HG03571 (cell line): Measurements from ENCODE around the gene PLXNA4.

Experiments
- ATAC-seq: cut with Tn5 transposase; IDR thresholded peaks from one replicate; pipeline ENCODE4 v1.9.1; 2021; ENCODE audit not compliant: unreplicated experiment

PLXNA4 gene

DNA sequence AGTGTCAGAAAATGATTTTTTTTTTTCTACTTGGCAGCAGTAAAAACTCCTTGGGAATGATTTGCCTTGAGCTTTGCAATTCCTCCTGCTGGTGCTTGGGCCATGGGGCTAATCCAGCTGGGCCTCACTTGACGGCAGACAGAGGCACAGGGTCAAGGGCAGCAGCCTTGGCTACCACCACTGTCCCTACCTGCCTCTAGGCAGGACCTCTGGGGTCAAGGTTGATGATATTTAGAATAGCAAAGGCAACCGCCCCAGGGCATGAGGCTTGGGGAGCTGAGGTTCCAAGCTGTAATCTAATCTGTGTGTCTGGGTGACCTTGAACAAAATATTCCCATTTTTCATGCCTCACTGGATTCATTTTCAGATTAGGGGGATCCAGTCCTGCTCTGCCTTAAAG, 327.4 kb downstream of the PLXNA4 start:
- no peak for ATAC-seq

DNA sequence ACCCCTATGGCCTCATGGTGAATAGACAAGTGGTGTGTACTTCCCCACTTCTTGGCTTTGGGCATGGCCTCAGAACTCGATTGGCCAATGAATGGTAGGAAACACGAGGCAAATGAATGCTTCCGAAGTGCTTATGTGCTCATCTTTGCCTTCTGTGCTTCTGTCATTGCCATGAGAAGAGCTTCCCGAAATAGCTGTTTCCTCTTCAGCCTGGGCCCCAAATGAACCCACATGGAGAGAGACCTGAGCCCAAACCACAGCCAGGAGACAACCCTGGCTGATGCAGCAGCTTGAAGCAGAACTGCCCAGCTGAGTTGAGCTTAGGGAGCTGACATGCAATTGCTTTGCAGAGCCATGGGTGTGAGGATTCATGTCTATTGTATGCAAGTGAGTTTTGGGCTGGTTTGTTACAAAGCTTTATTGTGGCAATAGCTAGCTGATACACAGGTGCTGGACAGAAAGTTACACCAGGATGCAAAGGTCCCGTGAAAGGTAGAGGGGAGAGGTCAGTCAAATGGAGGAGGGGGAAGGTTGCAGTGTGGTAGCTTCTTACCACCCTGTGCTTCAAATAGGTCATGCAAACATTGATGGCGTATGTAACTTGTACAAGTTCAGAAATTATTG, 328.2 kb downstream of the PLXNA4 start:
- ATAC-seq = no peak

- ATAC-seq = no peak
These were observed 329.7 kb downstream of the PLXNA4 start for GRCh38 chr7:132246591-132246990.

DNA sequence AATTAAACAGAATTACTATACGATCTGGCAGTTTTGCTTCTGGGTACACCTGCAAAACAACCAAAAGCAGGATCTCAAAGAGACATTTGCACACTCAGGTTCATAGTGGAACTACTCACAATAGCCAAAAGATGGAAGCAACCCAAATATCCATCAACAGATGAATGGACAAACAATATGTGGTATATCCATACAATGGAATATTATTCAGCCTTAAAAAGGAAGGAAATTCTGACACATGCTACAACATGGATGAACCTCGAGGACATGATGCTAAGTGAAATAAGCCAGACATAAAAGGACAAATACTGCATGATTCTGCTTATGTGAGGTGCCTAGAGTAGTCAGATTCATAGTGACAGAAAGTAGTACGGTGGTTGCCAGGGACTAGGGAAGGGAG, 330.7 kb downstream of the PLXNA4 start:
- ATAC-seq = no peak

- no peak for ATAC-seq
These were observed 331.3 kb downstream of the PLXNA4 start for GRCh38 chr7:132244903-132245480.

GRCh38 chr7:132243463-132243862, 332.8 kb downstream of the PLXNA4 start:
- ATAC-seq = no peak

GRCh38 chr7:132243051-132243450, 333.2 kb downstream of the PLXNA4 start:
- ATAC-seq = no peak

GRCh38 chr7:132242192-132242812, 334.0 kb downstream of the PLXNA4 start:
- ATAC-seq = no peak

DNA sequence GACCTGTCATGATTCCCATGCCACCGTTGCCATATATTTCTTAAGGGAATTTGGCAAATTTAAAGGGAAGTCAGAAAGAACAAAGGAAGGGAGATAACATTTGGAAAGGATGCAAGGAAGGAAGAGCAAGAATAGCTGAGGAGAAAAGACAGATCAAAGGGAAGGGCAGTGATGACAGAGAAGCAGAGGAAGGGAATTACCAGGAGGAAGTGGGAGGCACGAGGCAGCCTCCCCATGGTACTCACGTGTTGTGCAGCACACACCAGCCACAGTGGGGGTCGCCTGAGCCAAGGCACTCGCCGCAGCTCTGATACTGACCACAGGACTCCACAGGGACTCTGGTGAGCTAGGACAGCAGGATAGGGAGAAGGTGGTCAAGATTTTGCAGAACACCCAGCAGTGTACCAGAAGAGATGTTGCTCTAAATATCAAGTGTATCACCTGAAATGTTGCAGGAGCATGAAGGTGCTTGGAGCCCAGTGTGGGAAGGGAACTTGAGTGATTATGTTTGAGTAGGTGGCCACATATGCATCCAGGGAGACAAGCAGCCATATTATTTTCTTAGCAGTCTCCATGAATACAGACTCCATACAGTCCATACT, 335.3 kb downstream of the PLXNA4 start:
- ATAC-seq = no peak

GRCh38 chr7:132240262-132240661, 336.0 kb downstream of the PLXNA4 start:
- ATAC-seq = no peak

DNA sequence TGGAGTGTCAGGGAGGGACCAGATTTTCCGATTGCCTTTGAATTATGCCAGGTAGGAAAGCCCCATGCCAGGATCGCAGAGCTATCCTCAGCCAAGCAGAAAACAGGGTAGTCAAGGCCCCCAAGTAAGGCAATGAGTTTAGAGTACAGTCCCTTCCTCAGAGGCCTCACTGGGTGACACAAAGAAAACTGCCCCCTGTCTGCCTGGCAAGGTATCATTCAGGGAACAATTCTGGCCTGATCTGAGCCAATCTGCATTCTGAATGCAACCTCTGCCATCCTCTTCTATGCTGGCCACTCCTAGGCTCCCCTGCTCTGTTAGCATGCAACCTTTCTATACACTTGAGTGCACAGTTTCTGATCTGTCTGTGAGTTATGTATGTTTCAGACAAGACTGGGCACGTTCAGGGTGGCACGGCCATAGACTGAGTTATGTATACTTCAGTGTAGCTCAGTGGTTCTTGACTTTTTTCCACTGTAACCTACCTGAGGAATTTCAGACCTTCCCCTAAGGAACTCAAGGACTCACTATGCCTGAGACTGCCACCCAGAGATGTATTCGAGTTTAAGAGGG, 336.8 kb downstream of the PLXNA4 start:
- ATAC-seq = no peak

GRCh38 chr7:132234711-132235110, 341.6 kb downstream of the PLXNA4 start:
- ATAC-seq = no peak

DNA sequence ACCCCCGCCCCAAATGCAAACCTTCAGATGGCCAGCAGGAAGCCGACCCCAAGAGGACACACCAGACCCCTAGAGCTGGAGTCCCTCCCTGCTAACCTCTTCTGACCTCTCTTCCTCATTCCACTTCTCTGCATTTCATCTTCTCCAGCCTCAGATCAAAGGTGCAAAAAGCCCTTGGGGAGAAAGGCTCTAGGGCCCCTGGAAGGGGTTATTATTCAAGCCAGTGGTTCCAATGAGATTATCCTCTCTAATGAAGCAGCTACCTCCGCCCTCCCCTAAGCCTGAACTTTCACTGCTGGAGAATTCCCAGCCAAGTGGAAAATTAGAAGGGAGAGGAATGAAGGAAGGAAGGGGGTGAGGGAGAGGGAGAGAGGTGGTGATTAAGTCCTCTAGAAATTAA, 343.9 kb downstream of the PLXNA4 start:
- ATAC-seq = no peak

- no peak for ATAC-seq
These were observed 345.8 kb downstream of the PLXNA4 start for GRCh38 chr7:132230462-132230861.

DNA sequence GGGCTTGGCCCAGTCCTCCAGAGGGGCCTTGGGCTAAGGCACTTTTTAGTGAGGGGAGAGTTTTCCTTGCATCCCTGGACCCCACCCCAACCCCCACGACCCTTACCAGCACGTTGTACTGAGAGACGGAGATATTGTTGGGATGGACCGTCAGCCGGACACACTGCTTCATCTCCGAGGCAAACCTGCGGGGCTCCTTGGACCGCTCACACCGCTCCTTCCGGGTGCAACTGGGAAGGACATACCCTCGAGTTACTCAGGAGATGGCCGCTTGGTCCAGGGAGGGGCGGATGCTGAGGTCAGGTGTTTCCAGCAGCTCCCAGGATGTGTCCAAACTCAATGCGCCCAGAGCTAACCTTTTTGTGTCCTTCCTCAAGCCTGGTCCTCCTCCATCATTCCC, 348.0 kb downstream of the PLXNA4 start:
- no peak for ATAC-seq

GRCh38 chr7:132226957-132227290, 349.3 kb downstream of the PLXNA4 start:
- ATAC-seq = no peak

GRCh38 chr7:132226046-132226956, 350.0 kb downstream of the PLXNA4 start:
- no peak for ATAC-seq

DNA sequence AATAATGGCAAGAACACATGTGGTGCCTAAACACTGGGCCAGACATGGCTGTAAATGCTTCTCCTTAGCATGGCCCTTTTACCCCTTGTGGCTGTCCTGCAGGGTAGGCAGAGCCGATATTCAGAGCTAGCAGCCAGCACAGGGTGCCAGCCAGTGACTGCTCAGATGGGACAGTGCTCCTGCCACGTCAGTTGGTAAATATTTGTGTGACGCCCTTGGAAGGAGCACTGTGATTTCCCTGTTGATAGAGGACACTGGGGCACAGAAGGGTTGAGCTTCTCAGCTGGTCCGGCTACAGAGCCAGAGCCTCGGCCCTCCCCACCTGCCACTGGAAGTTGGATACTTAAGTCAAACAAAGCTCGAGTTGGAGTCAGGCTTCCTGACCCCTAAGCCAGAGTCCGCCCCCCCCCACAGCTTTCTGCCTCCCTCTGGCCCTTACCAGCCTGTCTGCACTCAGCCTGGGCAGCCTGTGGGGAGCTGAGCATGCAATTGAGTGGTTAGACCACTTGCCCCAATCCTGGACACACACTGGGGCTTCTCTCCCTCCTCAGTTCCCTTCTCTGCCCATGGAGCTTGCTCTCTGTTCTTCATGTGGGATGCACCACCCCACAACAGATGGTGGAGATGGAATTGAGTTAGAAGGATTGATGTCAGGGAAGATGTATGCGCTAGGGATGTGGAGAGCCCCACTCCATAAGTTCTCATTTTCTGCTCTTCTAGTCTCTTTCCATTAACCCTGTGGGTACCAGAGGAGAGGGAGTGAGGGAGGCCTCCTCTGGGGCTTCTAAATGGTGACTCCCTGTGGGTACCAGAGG, 350.8 kb downstream of the PLXNA4 start:
- ATAC-seq = no peak

DNA sequence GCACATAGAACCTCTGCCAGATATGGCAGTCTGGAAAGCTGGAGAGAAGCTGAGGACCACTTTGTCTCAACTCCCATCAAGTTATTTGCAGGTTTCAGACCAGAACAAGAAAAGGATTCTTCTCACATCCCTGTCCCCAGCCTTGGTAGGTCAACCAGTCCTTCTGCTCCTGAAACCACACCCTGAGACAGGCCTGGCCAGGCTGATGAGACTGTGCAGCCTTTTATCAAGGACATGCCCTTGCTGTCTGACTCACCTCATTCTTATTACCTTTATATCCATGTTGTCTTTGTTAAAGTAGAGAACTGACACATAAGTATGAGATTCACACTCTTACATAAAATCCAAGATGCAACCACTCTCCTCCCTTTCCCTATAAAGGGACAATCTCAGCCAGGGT, 354.9 kb downstream of the PLXNA4 start:
- no peak for ATAC-seq

DNA sequence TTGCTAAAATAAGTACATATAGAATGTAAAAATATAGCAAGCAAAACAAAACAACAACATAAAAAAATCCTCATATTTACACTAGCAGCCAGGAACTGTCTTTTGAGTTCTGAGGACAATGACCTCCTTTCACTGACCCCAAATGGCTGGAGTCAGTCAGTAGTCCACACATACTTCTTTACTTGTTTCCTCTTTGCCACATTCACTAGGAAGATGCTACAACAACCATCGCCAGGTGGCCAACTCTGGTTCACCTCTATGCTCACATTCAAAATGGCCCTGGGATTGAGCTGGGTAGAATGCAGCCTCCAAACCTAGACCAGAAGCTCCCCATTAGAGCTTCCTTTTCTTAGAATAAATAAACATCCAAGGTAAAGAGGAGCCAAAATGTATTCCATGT, 356.2 kb downstream of the PLXNA4 start:
- ATAC-seq = no peak
